GM10266 (cell line): ENCODE data around the gene NANOS3.
"Not testable (repeated sequence)": the region's sequence is repeated elsewhere in the genome, so short reads cannot be mapped to it uniquely, and the experiment has no call there.

Source experiments
- DNase-seq: peaks from one replicate; pipeline ENCODE4 v3.0.0; 2012; ENCODE audit errors: extremely low spot score
- CTCF ChIP-seq: IDR thresholded peaks from 2 replicates; pipeline ENCODE4 v1.5.1; 2012; ENCODE audit warnings: mild to moderate bottlenecking, low read depth; ENCODE audit not compliant: control insufficient read depth, insufficient read depth; ENCODE audit errors: missing control alignments

The NANOS3 gene

GRCh38 chr19:13847407-13848339, 29.3 kb upstream of the NANOS3 start:
- DNase-seq = peak; percentile 87
- TF ChIP-seq CTCF = peak; percentile 32

DNA sequence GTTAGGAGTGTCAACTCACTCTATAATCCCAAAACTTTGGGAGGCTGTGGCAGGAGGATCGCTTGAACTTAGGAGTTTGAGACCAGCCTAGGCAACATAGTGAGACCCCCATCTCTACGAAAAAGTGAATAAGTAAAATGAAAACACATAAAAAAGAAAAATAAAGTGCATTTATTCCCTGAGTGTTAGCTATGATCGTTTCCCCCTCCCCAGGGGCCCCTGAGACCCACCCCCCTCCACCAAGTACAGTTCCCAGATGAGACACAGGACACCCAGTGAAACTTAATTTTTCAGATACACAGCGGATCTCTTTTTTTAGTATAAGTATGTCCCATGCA, 28.6 kb upstream of the NANOS3 start:
- no peak for TF ChIP-seq CTCF
- no peak for DNase-seq

DNA sequence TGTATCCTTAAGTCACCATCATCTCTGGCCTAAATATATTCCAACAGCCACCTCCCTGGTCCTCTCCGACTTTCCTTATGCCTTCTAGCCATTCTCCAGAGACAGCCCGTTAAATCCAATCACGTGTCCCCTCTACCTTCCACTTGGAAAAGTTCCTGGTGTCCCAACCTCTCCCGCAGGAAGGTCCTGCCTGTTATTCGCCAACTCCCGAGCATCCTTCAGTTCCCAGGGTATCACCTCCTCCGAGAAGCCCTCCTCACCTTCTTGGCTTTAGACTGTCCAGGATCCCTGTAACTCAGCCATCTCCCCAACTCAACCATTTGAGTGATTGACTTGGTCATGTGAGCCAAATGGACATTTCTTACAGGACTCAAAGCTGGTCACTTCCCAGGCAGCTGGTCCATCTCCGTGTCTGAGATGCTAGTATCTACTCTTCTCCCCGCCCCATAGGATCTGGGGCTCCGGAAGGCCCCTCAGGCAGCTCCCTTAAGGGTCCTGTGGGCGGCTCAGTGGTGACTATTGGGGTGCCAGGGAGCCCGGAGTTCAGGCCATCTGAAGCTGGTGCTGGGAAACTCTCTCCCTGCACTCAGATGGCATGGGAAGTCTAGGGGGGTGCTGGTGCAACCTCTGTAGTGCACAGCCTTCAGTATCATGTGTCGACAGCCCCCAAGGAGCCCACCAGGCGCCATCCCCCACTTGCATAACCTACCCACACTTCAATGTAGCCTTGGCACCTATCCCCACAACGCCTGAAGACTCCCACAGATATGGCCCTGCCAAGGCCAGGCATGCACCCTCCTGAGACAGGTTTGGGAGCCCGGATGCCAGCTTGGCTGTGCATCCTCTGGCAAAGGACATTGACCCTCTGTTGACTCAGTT, 27.9 kb upstream of the NANOS3 start:
- DNase-seq = no peak
- TF ChIP-seq CTCF = no peak

GRCh38 chr19:13849991-13850909, 26.7 kb upstream of the NANOS3 start:
- TF ChIP-seq CTCF = no peak
- peak; percentile 80 for DNase-seq

DNA sequence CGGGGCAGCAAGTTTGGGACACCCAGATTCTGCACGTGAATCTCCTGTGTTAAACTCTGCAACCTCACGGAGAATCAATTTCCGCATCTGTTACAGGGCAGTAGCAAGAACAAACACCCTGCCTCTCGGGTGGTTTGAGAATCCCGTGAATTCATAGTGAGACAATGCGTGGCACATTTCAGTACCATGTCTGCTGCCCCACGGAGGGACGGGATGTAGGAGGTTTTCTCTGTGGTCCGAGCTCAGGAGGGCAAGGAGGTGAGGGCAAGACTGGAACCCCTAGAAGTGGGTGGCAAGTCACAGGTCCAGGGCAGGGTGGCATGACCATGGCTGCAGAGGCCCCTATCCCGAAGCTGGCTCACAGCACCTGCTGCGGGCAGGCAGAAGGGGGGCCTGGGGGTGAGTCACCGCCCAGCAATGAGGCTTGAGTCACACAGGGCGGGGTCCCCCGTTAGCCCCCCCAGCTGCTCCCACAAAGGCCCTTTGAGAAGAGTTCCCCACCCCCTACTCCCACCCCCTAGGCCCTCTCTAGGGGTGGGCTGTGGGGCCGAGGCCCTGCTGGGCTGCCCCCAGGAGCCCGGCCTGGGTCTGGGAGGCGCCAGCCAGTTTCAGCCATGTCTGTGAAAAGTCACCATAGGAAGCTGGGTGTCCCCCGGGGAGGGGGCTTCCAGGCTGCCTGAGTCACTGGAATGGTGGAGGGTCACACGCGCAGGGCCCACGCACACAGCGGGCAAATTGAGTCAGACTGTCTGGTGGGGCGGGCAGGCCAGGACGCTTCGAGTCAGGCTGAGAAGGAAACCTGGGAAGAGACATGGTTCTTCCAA, 25.8 kb upstream of the NANOS3 start:
- no peak for TF ChIP-seq CTCF
- DNase-seq = no peak

- DNase-seq = not testable (repeated sequence)
These were observed 25.2 kb upstream of the NANOS3 start for GRCh38 chr19:13851734-13852114.

DNA sequence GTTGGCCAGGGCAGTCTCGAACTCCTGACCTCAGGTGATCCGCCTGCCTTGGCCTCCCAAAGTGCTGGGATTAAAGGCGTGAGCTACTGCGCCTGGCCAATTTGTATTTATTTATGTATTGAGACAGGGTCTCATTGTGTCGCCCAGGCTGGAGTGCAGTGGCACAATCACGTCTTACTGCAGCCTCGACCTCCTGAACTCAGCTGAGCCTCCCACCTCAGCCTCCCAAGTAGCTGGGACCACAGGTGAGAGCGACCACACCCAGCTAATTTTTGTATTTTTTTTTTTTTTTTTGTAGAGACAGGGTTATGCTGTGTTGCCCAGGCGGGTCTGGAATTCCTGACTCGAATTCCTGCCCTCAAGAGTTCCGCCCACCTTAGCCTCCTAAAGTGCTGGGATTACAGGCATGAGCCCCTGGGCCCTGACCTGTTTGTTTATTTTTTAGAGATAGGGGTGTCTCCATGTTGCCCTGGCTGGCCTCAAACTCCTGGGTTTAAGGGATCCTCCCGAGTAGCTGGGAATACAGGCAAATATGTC, 24.7 kb upstream of the NANOS3 start:
- DNase-seq = not testable (repeated sequence)
